IMR-90 (cell line): ENCODE data around the gene TRIO. TPM values are rescaled to one million over a fixed set of nuclear protein-coding genes. Genes with fewer than 3 reads are reported as not detected.

ENCODE experiments used
- ATAC-seq: fragments of 200-7000 bp; cut with Tn5 transposase; 2 replicates; pipeline ENCODE4 v1.9.1; 2020; ENCODE audit warnings: low read depth, mild to moderate bottlenecking, moderate library complexity
- BruUV-seq: library from RNA; stranded (reverse); fragments of 400-500 nt; replicated peaks from 2 replicates; lab custom pipeline; 2021; lab: Mats Ljungman, UMichigan
- CTCF ChIA-PET: fragments of 300-600 bp; formaldehyde crosslinking; extraction: SDS; loops from one replicate; lab custom pipeline; 2021; ENCODE audit warnings: antibody characterized with exemption; lab: Yijun Ruan, JAX
- POLR2A ChIA-PET: fragments of 300-600 bp; sonication (Branson Sonifier 250); formaldehyde crosslinking; loops from one replicate; lab custom pipeline; 2022; ENCODE audit warnings: antibody characterized with exemption; ENCODE audit not compliant: unreplicated experiment; lab: Charles Lee
- DNase-seq: peaks from one replicate; pipeline ENCODE4 v3.0.0; 2013
- H2AFZ ChIP-seq: replicated peaks from 2 replicates; pipeline ENCODE3; 2013; ENCODE audit warnings: low read length, mild to moderate bottlenecking; ENCODE audit not compliant: poor library complexity
- H2AK5ac ChIP-seq: 2 replicates; pipeline ENCODE4 v1.6.1; 2013; ENCODE audit warnings: low read depth, low read length, inconsistent platforms
- H2AK9ac ChIP-seq: replicated peaks from 2 replicates; pipeline ENCODE3; 2013; ENCODE audit warnings: mild to moderate bottlenecking, low read depth, low read length, moderate library complexity; ENCODE audit not compliant: poor library complexity
- H2BK120ac ChIP-seq: 2 replicates; pipeline ENCODE4 v1.6.1; 2013; ENCODE audit warnings: low read depth, low read length, inconsistent platforms
- H2BK15ac ChIP-seq: 3 replicates; pipeline ENCODE4 v1.6.1; 2013; ENCODE audit warnings: low read depth, low read length, inconsistent platforms
- H2BK20ac ChIP-seq: 2 replicates; pipeline ENCODE4 v1.6.1; 2013; ENCODE audit warnings: low read depth, mild to moderate bottlenecking, inconsistent platforms, low read length, moderate library complexity
- H2BK5ac ChIP-seq: 2 replicates; pipeline ENCODE4 v1.6.1; 2013; ENCODE audit warnings: mild to moderate bottlenecking, low read depth, low read length, inconsistent platforms; ENCODE audit not compliant: poor library complexity, severe bottlenecking
- H3K14ac ChIP-seq: replicated peaks from 2 replicates; pipeline ENCODE4 v1.6.1; 2013; ENCODE audit warnings: low read depth, low read length, inconsistent platforms
- H3K18ac ChIP-seq: 2 replicates; pipeline ENCODE4 v1.6.1; 2013; ENCODE audit warnings: low read depth, low read length, control low read depth
- H3K23ac ChIP-seq: 2 replicates; pipeline ENCODE4 v1.6.1; 2013; ENCODE audit warnings: low read depth, low read length, inconsistent platforms
- H3K27ac ChIP-seq: 2 replicates; pipeline ENCODE4 v1.5.1; 2013; ENCODE audit warnings: mild to moderate bottlenecking, control low read depth, low read length; ENCODE audit not compliant: insufficient read depth
- H3K27me3 ChIP-seq: 2 replicates; pipeline ENCODE4 v1.6.1; 2013; ENCODE audit warnings: low read length; ENCODE audit not compliant: control insufficient read depth, insufficient read depth
- H3K36me3 ChIP-seq: 2 replicates; pipeline ENCODE4 v1.6.1; 2013; ENCODE audit warnings: low read length, mixed read lengths; ENCODE audit not compliant: control insufficient read depth, insufficient read depth
- H3K4ac ChIP-seq: 2 replicates; pipeline ENCODE4 v1.6.1; 2013; ENCODE audit warnings: low read depth, low read length, inconsistent platforms
- H3K4me1 ChIP-seq: 2 replicates; pipeline ENCODE4 v1.6.1; 2013; ENCODE audit warnings: low read length, mixed read lengths; ENCODE audit not compliant: control insufficient read depth, insufficient read depth
- H3K4me2 ChIP-seq: 2 replicates; pipeline ENCODE4 v1.6.1; 2013; ENCODE audit warnings: low read depth, mild to moderate bottlenecking, control low read depth, low read length, moderate library complexity
- H3K4me3 ChIP-seq: 2 replicates; pipeline ENCODE4 v1.5.1; 2013; ENCODE audit warnings: low read depth, mild to moderate bottlenecking, control low read depth, low read length, moderate library complexity; ENCODE audit not compliant: insufficient read depth
- H3K56ac ChIP-seq: 2 replicates; pipeline ENCODE4 v1.6.1; 2013; ENCODE audit warnings: low read length, inconsistent platforms; ENCODE audit not compliant: insufficient read depth; ENCODE audit errors: extremely low read depth
- H3K79me1 ChIP-seq, 2 experiments: 2 replicates each; pipeline ENCODE4 v1.6.1; 2013; ENCODE audit warnings: low read length in 2 of 2, inconsistent platforms in 1 of 2, low read depth in 1 of 2
- H3K9ac ChIP-seq: 2 replicates; pipeline ENCODE4 v1.6.1; 2013; ENCODE audit warnings: low read depth, low read length, control low read depth
- H3K9me1 ChIP-seq: 2 replicates; pipeline ENCODE4 v1.6.1; 2013; ENCODE audit warnings: low read length, inconsistent platforms; ENCODE audit not compliant: insufficient read depth
- H3K9me3 ChIP-seq: 2 replicates; pipeline ENCODE4 v1.6.1; 2013; ENCODE audit warnings: low read length; ENCODE audit not compliant: control insufficient read depth, insufficient read depth
- H4K20me1 ChIP-seq: 2 replicates; pipeline ENCODE4 v1.6.1; 2013; ENCODE audit warnings: low read length, inconsistent platforms; ENCODE audit not compliant: insufficient read depth
- H4K5ac ChIP-seq: 2 replicates; pipeline ENCODE4 v1.6.1; 2013; ENCODE audit warnings: mild to moderate bottlenecking, low read depth, low read length, control low read depth
- H4K8ac ChIP-seq, 2 experiments: 2 replicates each; pipeline ENCODE4 v1.6.1; 2013; ENCODE audit warnings: low read depth in 2 of 2, low read length in 2 of 2, control low read depth in 1 of 2, inconsistent platforms in 1 of 2
- H4K91ac ChIP-seq: 2 replicates; pipeline ENCODE4 v1.6.1; 2013; ENCODE audit warnings: low read depth, low read length, inconsistent platforms; ENCODE audit not compliant: insufficient read depth
- CEBPB ChIP-seq: IDR thresholded peaks from 2 replicates; pipeline ENCODE4 v1.6.1; 2012; ENCODE audit warnings: low read depth, low read length, improper control_type of control experiment
- CHD1 ChIP-seq: IDR thresholded peaks from 2 replicates; pipeline ENCODE4 v1.6.1; 2012; ENCODE audit warnings: low read depth, low read length, improper control_type of control experiment
- POLR2A ChIP-seq: IDR thresholded peaks from 2 replicates; pipeline ENCODE4 v1.6.1; 2012; ENCODE audit warnings: mild to moderate bottlenecking, low read depth, low read length
- RAD21 ChIP-seq: IDR thresholded peaks from 2 replicates; pipeline ENCODE4 v1.6.1; 2012; ENCODE audit warnings: low read length, improper control_type of control experiment
- RCOR1 ChIP-seq: IDR thresholded peaks from 2 replicates; pipeline ENCODE4 v1.6.1; 2012; ENCODE audit warnings: mild to moderate bottlenecking, low read length, improper control_type of control experiment; ENCODE audit not compliant: insufficient replicate concordance
- SMC3 ChIP-seq: fragments of 150-350 bp; IDR thresholded peaks from 2 replicates; pipeline ENCODE4 v1.6.1; 2016; ENCODE audit warnings: low read depth, mild to moderate bottlenecking, antibody characterized with exemption, low read length, moderate library complexity
- WGBS, 2 experiments: methylation state at CpG; one replicate each; pipeline versions ENCODE4 v1.1.5 to v1.1.7; 2013; ENCODE audit warnings: missing lambda C conversion rate in 2 of 2; ENCODE audit not compliant: insufficient read length in 1 of 2; ENCODE audit errors: extremely low coverage in 2 of 2; 5-methylcytosine and 5-hydroxymethylcytosine counted together
- dilution Hi-C: fragments of 300-500 bp; cut with HindIII; formaldehyde crosslinking; loops from one replicate; pipeline ENCODE4 v1.14.3; 2018; ENCODE audit warnings: low sequenced_read_pairs; ENCODE audit not compliant: unreplicated experiment
- in situ Hi-C: fragments of 300-500 bp; cut with MboI; formaldehyde crosslinking; loops from 3 replicates; pipeline ENCODE4 v1.14.3; 2019; ENCODE audit warnings: low sequenced_read_pairs, inconsistent platforms, mixed read lengths
- intact Hi-C: fragments of 100-400 bp; cut with micrococcal nuclease; formaldehyde crosslinking; loops from 2 replicates; pipeline ENCODE4 v1.10.0; 2022
- polyA plus RNA-seq, 3 experiments: library from polyadenylated mRNA; depleted of rRNA; stranded (reverse); fragments of >200 nt; gene quantifications; 2 replicates each; pipeline ENCODE4 v1.2.3, GENCODE V29; 2012; ENCODE audit warnings: low replicate concordance in 1 of 3
- total RNA-seq: library from RNA; depleted of rRNA; stranded (reverse); fragments of >200 nt; gene quantifications from 2 replicates; pipeline ENCODE4 v1.2.3, GENCODE V29; 2012

TRIO gene
- total and polyA plus RNA-seq, 2 of the 4 experiments (the other 2 are of a cell fraction) = 206 to 522 TPM

DNA sequence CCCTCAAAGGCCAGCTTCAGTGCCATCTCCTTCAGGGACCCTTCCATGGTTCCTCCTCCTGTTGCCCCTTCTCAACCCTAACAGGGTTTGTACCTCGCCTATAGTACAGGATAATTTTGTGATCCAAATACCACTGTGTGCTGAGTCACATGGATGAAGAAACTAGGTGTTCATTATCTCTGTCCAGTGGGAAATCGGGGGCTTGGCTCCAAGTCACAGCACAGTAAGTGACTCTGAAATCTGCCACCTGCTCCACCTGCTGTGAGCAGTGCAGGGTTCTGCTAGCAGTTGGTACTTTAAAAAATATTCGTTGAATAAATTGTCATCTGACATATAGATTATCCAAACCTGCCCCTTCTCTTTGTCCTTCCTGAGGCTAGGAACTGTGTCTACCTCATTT is 315.3 kb downstream of the TRIO start:
- POLR2A ChIA-PET = no interaction called here
- no peak overlapping the region for H2AFZ ChIP-seq
- H3K27ac ChIP-seq = no peak overlapping the region
- peaks cover 40% of the 10 kb centered on the region for H3K9me1 ChIP-seq
- no peak overlapping the region for H2AK5ac ChIP-seq
- H3K9me3 ChIP-seq = no peaks in the 10 kb centered on the region
- H3K18ac ChIP-seq = no peak overlapping the region
- H3K4me1 ChIP-seq = peaks cover 24% of the 10 kb centered on the region
- TSS peak; percentile 5 for BruUV-seq
- H2BK20ac ChIP-seq = no peak overlapping the region
- H3K79me1 ChIP-seq = peaks cover 47 to 82% of the 10 kb centered on the region in 2 experiments
- H4K20me1 ChIP-seq = peaks cover 92% of the 10 kb centered on the region
- H3K4ac ChIP-seq = no peak overlapping the region
- dilution Hi-C loops = no loop called here
- no peak overlapping the region for H3K23ac ChIP-seq
- no peak overlapping the region for H4K8ac ChIP-seq
- no peak overlapping the region for H2BK15ac ChIP-seq
- no peak overlapping the region for H2BK120ac ChIP-seq
- H2BK5ac ChIP-seq = no peak overlapping the region
- 0% methylated on average over 1 of the region's 3 CpGs; no CpG with 5 or more reads in 1 of the 2 experiments for WGBS, 2 experiments
- H3K4me2 ChIP-seq = no peak overlapping the region
- no peak overlapping the region for H4K5ac ChIP-seq
- no peak overlapping the region for H3K9ac ChIP-seq
- DNase-seq = no peak
- intact Hi-C loops = no loop called here
- TF ChIP-seq CHD1 (no peak), SMC3 (no peak), RAD21 (no peak), CEBPB (no peak), RCOR1 (no peak), POLR2A (no peak)
- no peak overlapping the region for H4K91ac ChIP-seq
- peaks cover 69% of the 10 kb centered on the region for H3K36me3 ChIP-seq
- no peak overlapping the region for H3K56ac ChIP-seq
- no peak overlapping the region for H3K14ac ChIP-seq
- no peaks in the 10 kb centered on the region for H3K27me3 ChIP-seq
- CTCF ChIA-PET = no interaction called here
- no peak overlapping the region for H3K4me3 ChIP-seq
- ATAC-seq = peak; percentile 28
- in situ Hi-C loops = no loop called here
- H2AK9ac ChIP-seq = no peak overlapping the region
